Adrenal gland (tissue), 5 donors: ENCODE data around the gene ZNF222.

ENCODE experiments used
- CTCF ChIP-seq, 6 experiments: fragments of 450-650 bp in 4 of 6; fragments of 200-600 bp in 2 of 6; sonication (generic) in 1 of 6; IDR thresholded peaks; 1 replicate in 5 of 6; 2 replicates in 1 of 6; pipeline versions ENCODE4 v1.5.1 to v1.8.0; 2016 to 2021; ENCODE audit warnings: antibody characterized with exemption in 6 of 6, mild to moderate bottlenecking in 2 of 6, moderate library complexity in 1 of 6
- POLR2A ChIP-seq, 2 donors: fragments of 450-650 bp; IDR thresholded peaks; one replicate each; pipeline ENCODE4 v1.6.1; 2017; ENCODE audit warnings: antibody characterized with exemption in 2 of 2, mild to moderate bottlenecking in 2 of 2, moderate library complexity in 1 of 2
- donor health status: DM: no; HTN: no; CAD: no.

GRCh38 chr19:44066305-44066704 lies 41.1 kb downstream of the ZNF222 start:
- no peak for TF ChIP-seq CTCF (IDR thresholded peaks at IDR 0.05)
- TF ChIP-seq POLR2A (IDR thresholded peaks at IDR 0.05) = no peak
